NCI-H146 treated with DMSO at 0.1 percent for 48 hours (cell line): Measurements from ENCODE around the gene RIPOR3.

Experiments
- DNase-seq: peaks from one replicate; lab custom pipeline; 2025; ENCODE audit not compliant: unreplicated experiment; lab: John Stamatoyannopoulos, UW

The RIPOR3 gene

GRCh38 chr20:50536333-50536732 lies 155.0 kb downstream of the RIPOR3 start:
- DNase-seq: no peak
